Keratinocyte (primary cell): ENCODE data around the gene TMEM74B. TPM values are rescaled to one million over a fixed set of nuclear protein-coding genes. Genes with fewer than 3 reads are reported as not detected.

Source experiments
- DNase-seq: peaks from one replicate; pipeline ENCODE4 v3.0.0-alpha.2; 2011; ENCODE audit warnings: low read depth, missing footprints, low spot score
- FAIRE-seq: peaks from 2 replicates; lab custom pipeline; 2011; peaks lifted over from hg19 to GRCh38; lab: Jason Lieb, UNC
- H2AFZ ChIP-seq: 2 replicates; pipeline ENCODE4 v1.6.0; 2012; ENCODE audit warnings: low read length, control low read depth, inconsistent platforms; ENCODE audit not compliant: control insufficient read depth
- H3K27ac ChIP-seq: 2 replicates; pipeline ENCODE4 v1.5.1; 2011; ENCODE audit warnings: low read length; ENCODE audit not compliant: control insufficient read depth, insufficient read depth
- H3K27me3 ChIP-seq: 3 replicates; pipeline ENCODE4 v1.6.0; 2011; ENCODE audit warnings: low read length; ENCODE audit not compliant: control insufficient read depth, insufficient read depth; ENCODE audit errors: extremely low read depth
- H3K36me3 ChIP-seq, 2 experiments: 2 replicates in 1 of 2; 3 replicates in 1 of 2; pipeline ENCODE4 v1.5.1; 2011; ENCODE audit warnings: low read length in 2 of 2, mild to moderate bottlenecking in 1 of 2; ENCODE audit not compliant: control insufficient read depth in 2 of 2, insufficient read depth in 2 of 2; ENCODE audit errors: extremely low read depth in 1 of 2
- H3K4me1 ChIP-seq: 3 replicates; pipeline ENCODE4 v1.5.1; 2011; ENCODE audit warnings: low read length; ENCODE audit not compliant: control insufficient read depth, insufficient read depth; ENCODE audit errors: extremely low read depth
- H3K4me2 ChIP-seq: 3 replicates; pipeline ENCODE4 v1.6.0; 2011; ENCODE audit warnings: low read depth, low read length; ENCODE audit not compliant: control insufficient read depth, insufficient read depth; ENCODE audit errors: extremely low read depth
- H3K4me3 ChIP-seq, 3 experiments: fragments of 200-600 bp in 1 of 3; sonication (generic) in 1 of 3; 2 replicates in 2 of 3; 3 replicates in 1 of 3; pipeline ENCODE4 v1.5.1; 2011 to 2016; ENCODE audit warnings: low read length in 3 of 3, mild to moderate bottlenecking in 3 of 3, control low read depth in 2 of 3, inconsistent platforms in 1 of 3, low read depth in 1 of 3, mixed read lengths in 1 of 3, mixed run types in 1 of 3, moderate library complexity in 1 of 3; ENCODE audit not compliant: control insufficient read depth in 2 of 3, insufficient read depth in 2 of 3; ENCODE audit errors: extremely low read depth in 1 of 3
- H3K79me2 ChIP-seq: 2 replicates; pipeline ENCODE4 v1.6.0; 2012; ENCODE audit warnings: low read length; ENCODE audit not compliant: control insufficient read depth, insufficient read depth
- H3K9ac ChIP-seq: 3 replicates; pipeline ENCODE4 v1.6.0; 2011; ENCODE audit warnings: low read length; ENCODE audit not compliant: control insufficient read depth, insufficient read depth; ENCODE audit errors: extremely low read depth
- H3K9me1 ChIP-seq: 3 replicates; pipeline ENCODE4 v1.6.0; 2011; ENCODE audit warnings: low read length; ENCODE audit not compliant: control insufficient read depth, insufficient read depth; ENCODE audit errors: extremely low read depth
- H3K9me3 ChIP-seq: 2 replicates; pipeline ENCODE4 v1.5.1; 2012; ENCODE audit warnings: low read depth, low read length; ENCODE audit not compliant: control insufficient read depth
- H4K20me1 ChIP-seq: 3 replicates; pipeline ENCODE4 v1.6.0; 2011; ENCODE audit warnings: low read length; ENCODE audit not compliant: control insufficient read depth, insufficient read depth; ENCODE audit errors: extremely low read depth
- CTCF ChIP-seq, 3 experiments: IDR thresholded peaks in 1 of 3; conservative IDR thresholded peaks in 1 of 3; optimal IDR thresholded peaks in 1 of 3; 2 replicates in 2 of 3; 3 replicates in 1 of 3; pipeline versions ENCODE3 to v1.5.1; 2011; ENCODE audit warnings: low read length in 3 of 3, mild to moderate bottlenecking in 3 of 3, moderate library complexity in 2 of 3, control low read depth in 1 of 3, inconsistent platforms in 1 of 3; ENCODE audit not compliant: insufficient read depth in 2 of 3; ENCODE audit errors: extremely low read depth in 1 of 3
- EZH2 ChIP-seq: IDR thresholded peaks from one replicate; pipeline ENCODE4 v1.6.1; 2012; ENCODE audit warnings: inconsistent platforms, mild to moderate bottlenecking, low read length, moderate library complexity
- dilution Hi-C: fragments of 300-500 bp; cut with MboI; formaldehyde crosslinking; loops from one replicate; pipeline ENCODE4 v1.7.0; 2020; ENCODE audit warnings: low sequenced_read_pairs; ENCODE audit not compliant: extremely low pct_ligation_motif_present
- polyA plus RNA-seq, 5 experiments: library from polyadenylated mRNA; depleted of rRNA in 3 of 5; stranded (reverse) in 3 of 5; stranded (forward) in 1 of 5; unstranded in 1 of 5; fragments of >200 nt; gene quantifications; 1 replicate in 1 of 5; 2 replicates in 3 of 5; 3 replicates in 1 of 5; pipeline versions ENCODE4 v1.2.1 to v1.2.3, GENCODE V29; 2011 to 2012; ENCODE audit warnings: missing spikeins in 2 of 5, low read depth in 1 of 5, low replicate concordance in 1 of 5

The TMEM74B gene
- polyA plus RNA-seq, 1 donor (not counting 4 experiments of a cell fraction or from before 2014, with no cell fraction given), result 0.58 TPM

- Histone ChIP-seq H4K20me1 (no peaks in the 10 kb centered on the region), H3K4me3 (no peak overlapping the region), H3K9ac (no peak overlapping the region), H3K27me3 (peaks cover 10% of the 10 kb centered on the region), H3K4me1 (no peaks in the 10 kb centered on the region), H3K9me1 (peaks cover 3% of the 10 kb centered on the region), H3K27ac (no peak overlapping the region), H3K4me2 (no peak overlapping the region), H2AFZ (no peak overlapping the region), H3K79me2 (no peaks in the 10 kb centered on the region), H3K9me3 (no peaks in the 10 kb centered on the region), H3K36me3 (peaks cover 0 to 2% of the 10 kb centered on the region in 2 experiments)
- dilution Hi-C loops, result no loop called here
- FAIRE-seq (no peak), DNase-seq (no peak)
- no peak for TF ChIP-seq CTCF (optimal IDR thresholded peaks at IDR 0.05 in 1 of 3, IDR thresholded peaks at IDR 0.05 in 1 of 3, conservative IDR thresholded peaks at IDR 0.05 in 1 of 3; ENCODE audit: extremely low read depth in 1 of 3, insufficient read depth in 2 of 3, low read length in 3 of 3)
- no peak for TF ChIP-seq EZH2
Observed at GRCh38 chr20:1178103-1178502, 6.7 kb downstream of the TMEM74B start.

GRCh38 chr20:1177680-1178079, 7.1 kb downstream of the TMEM74B start:
- H3K79me2 ChIP-seq, result no peaks in the 10 kb centered on the region
- no peak for DNase-seq
- H4K20me1 ChIP-seq, result no peaks in the 10 kb centered on the region
- no peaks in the 10 kb centered on the region for H3K9me3 ChIP-seq
- no peak overlapping the region for H2AFZ ChIP-seq
- H3K27ac ChIP-seq, result no peak overlapping the region
- H3K36me3 ChIP-seq, result peaks cover 0 to 2% of the 10 kb centered on the region in 2 experiments
- H3K9me1 ChIP-seq, result peaks cover 3% of the 10 kb centered on the region
- TF ChIP-seq EZH2, result no peak
- peak in 1 of 3 experiments; percentile 19 for TF ChIP-seq CTCF (optimal IDR thresholded peaks at IDR 0.05 in 1 of 3, IDR thresholded peaks at IDR 0.05 in 1 of 3, conservative IDR thresholded peaks at IDR 0.05 in 1 of 3; ENCODE audit: extremely low read depth in 1 of 3, insufficient read depth in 2 of 3, low read length in 3 of 3)
- H3K9ac ChIP-seq, result no peak overlapping the region
- H3K4me1 ChIP-seq, result no peaks in the 10 kb centered on the region
- dilution Hi-C loops, result no loop called here
- FAIRE-seq, result no peak
- no peak overlapping the region for H3K4me3 ChIP-seq
- peaks cover 6% of the 10 kb centered on the region for H3K27me3 ChIP-seq
- no peak overlapping the region for H3K4me2 ChIP-seq
